Measurements from ENCODE around the gene HOXD1.

HOXD1 gene

GRCh38 chr2:176187899-176188773, at the start of gene HOXD1:
TSS of gene HOXD1 (plus strand) at chr2:176188668. CDS start at chr2:176188802, 134 bp downstream.
- no peak for DNase-seq (ENCODE audit: low read depth, low spot score)
- H3K27ac ChIP-seq: no peak within 1 kb of the TSS

DNA sequence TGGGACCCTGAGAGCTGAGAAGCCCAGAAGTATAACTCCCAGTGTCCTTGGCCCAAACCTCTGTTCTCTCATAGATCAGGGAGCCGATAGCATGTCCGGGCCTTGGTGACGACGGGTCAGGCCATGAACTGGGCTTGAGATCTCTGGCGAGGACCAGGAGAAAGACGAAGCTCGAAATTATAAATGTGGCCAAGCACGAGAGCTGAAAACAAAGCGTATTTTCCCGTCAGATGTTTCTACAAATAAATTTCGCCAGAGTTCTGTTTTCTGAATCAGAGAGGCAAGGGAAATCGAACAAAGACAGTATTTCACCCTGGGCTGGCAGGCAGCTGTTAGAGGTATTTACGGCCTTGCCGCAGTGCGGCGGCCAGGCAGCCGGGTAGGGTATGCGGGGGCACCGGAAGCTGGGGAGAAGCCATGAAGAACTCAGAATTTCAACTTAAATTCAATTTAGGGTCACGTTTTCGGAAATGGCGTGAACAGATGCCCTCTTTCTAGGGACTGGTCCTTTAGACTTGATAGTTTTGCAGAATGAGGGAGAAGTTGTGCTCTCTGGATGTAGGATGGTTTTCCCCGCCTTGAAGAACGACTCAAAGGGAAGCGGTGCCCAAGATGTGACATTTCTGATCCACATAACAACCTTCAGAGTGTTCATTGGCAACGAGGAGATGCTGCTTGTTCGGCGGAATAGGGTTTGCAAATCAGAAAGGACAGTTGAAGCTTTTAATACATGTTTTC, 49.4 kb upstream of the HOXD1 start:
- no peak overlapping the region for H3K27ac ChIP-seq
- no peak for DNase-seq (ENCODE audit: low read depth, low spot score)

GRCh38 chr2:176139661-176140512, 48.6 kb upstream of the HOXD1 start:
- no peak overlapping the region for H3K27ac ChIP-seq
- DNase-seq (ENCODE audit: low read depth, low spot score): no peak

DNA sequence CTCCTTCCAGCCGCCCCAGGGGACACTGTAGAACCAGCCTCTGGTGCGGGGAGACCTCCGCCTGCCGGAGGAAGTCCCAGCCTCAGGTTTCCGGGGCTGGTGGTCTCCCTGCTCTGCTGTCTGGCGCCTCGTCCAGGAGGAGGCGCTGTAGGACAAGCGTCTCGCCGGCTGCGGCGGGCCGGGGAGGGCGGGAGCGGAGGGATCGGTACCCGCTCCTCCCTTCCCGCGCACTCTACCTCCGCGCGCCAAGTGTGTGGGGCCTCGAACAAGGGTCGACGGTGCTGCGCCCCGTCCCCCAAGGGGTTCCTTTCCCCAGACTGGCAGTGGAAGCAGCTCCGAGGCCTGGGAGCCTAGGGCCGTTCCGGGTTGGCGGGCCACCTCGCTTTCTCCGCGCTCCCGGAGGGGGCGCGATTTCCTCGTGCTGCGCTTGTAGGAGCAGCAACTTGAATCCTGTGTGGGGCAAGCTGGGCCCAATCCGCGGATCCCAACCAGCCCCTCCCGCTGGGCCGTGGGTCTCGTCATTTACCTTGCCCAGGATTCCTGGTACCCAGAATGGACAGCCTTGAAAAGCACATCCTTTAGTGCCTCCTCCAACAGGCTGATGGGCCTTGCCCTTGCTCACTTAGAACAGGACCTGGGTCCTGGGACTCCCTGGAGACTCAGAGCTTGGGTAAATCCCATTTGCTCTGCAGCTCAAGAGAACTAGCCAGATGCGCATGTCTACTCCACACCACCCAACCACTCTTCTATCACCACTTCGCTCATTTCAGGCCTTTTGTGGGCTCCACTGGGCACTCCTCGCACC, 47.8 kb upstream of the HOXD1 start:
- H3K27ac ChIP-seq: no peak overlapping the region
- DNase-seq (ENCODE audit: low read depth, low spot score): no peak

DNA sequence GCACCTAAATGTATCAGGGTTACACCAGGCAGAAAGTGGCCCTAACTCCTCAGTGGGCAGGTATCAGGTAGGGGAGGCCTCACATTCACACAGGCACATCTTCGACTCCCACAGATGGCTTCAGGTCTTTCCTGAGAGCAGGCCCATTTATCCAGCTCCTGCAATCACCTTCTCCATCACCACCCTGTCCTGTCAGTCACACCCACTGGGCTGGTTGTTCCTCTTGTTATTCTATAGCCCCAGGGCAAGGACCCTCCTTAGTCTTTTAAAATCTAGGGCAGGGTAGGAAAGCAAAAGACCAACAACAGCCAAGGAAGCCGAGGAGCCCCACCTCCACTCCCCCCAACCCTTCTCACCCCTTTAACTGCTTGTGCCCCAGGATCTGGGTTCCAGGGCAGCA, 46.2 kb upstream of the HOXD1 start:
- no peak overlapping the region for H3K27ac ChIP-seq
- no peak for DNase-seq (ENCODE audit: low read depth, low spot score)

DNA sequence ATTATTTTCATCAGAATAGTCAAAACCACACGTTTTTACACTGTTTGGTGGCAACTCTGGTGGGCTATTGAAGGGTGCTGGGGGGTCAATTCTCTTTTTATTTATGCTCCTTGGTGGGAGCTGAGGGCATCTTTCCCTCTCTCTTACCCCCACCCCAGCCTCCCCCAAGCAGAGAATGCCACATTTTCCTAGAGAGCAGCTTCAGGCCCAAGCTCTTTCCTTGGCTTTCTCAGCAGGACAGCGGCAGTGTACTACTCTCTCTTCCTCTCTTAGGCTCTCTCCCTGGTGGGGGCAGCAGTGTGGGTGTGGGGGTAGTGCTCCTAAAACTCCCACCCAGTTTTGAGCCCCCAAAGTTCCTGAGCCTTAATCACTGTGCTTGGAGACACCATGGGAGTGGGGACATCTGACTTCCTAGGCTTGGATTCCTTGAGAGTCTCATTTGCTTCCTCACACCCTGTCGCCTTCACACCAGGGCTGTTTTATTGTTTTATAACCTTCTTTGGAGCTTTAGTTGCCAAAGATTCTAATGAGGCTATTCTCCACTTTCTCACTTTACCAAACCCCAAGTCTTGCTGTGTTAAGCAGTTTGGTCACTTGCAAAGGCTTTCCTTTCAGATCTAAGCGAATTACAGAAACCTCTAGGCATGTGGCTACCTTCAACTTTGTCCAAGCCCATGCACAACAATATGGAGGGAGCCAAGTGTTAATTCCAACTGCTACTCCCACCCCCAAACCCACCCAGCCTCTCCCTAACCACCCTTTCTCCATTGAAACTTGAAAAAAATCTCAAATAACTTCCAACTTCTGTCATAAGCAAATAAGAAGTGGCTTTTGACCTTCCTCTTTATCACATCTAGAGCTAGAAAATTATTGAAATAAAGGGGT, 43.1 kb upstream of the HOXD1 start:
- no peak for DNase-seq (ENCODE audit: low read depth, low spot score)
- H3K27ac ChIP-seq: no peak overlapping the region

GRCh38 chr2:176146101-176146500, 42.4 kb upstream of the HOXD1 start:
- H3K27ac ChIP-seq: no peak overlapping the region
- DNase-seq (ENCODE audit: low read depth, low spot score): no peak

- DNase-seq (ENCODE audit: low read depth, low spot score): no peak
- H3K27ac ChIP-seq: no peak overlapping the region
Observed at GRCh38 chr2:176146645-176147044, 41.8 kb upstream of the HOXD1 start.

- no peak overlapping the region for H3K27ac ChIP-seq
- DNase-seq (ENCODE audit: low read depth, low spot score): no peak
Observed at GRCh38 chr2:176147210-176147799, 41.2 kb upstream of the HOXD1 start.

DNA sequence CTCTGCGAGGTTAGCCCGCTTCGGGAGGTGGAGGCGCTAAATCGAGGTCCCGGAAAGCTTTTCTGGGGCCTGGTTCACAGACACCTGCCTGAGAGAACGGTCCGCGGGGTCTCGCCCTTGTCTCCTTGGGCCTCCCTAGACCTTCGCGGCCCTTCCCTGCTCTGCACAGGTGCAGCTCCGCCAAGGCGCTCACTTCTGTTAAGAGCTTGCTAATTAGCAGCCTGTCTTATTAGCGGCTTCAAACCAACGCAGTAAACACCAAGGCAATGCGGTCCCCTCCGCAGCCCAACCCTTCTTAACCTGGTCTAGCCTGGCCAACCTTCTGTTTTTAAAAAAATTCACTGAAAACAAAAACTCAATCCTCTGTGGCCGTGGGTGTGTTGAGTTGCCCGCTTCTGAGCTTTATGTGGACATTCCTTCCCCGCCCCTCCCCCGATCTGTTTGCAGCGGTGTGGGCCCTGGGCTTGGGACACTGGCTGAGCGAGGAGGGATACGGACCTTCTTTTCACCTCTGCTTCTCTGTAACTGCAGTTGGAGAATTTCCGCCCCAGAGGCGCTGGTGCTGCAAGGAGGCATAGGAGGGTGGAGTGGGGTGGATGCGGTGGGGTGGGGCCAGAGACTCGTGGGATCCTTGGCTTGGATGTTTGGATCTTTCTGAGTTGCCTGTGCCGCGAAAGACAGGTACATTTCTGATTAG, 40.5 kb upstream of the HOXD1 start:
- H3K27ac ChIP-seq: no peak overlapping the region
- no peak for DNase-seq (ENCODE audit: low read depth, low spot score)

DNA sequence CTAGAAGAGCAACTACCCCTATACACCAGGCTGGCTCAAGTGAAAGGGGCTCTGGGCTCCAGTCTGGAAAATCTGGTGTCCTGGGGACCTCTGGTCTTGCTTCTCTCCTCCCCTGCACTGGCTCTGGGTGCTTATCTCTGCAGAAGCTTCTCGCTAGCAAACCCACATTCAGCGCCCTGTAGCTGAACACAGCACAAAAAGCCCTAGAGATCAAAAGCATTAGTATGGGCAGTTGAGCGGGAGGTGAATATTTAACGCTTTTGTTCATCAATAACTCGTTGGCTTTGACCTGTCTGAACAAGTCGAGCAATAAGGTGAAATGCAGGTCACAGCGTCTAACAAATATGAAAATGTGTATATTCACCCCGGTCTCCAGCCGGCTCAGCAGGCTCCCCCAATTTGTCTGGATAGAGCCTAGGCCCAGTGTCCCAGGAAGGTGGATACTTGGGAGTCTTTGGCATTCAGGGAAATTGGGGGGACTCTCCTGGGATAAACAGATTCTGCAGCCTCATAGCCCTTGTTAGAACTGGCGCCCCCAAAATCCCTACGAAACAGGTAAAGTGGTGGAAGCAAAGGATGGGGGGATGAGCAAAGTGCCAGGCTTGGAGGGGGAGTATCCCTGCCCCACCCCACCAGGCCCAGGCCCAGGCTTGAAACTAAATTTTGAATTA, 39.6 kb upstream of the HOXD1 start:
- DNase-seq (ENCODE audit: low read depth, low spot score): no peak
- H3K27ac ChIP-seq: no peak overlapping the region

DNA sequence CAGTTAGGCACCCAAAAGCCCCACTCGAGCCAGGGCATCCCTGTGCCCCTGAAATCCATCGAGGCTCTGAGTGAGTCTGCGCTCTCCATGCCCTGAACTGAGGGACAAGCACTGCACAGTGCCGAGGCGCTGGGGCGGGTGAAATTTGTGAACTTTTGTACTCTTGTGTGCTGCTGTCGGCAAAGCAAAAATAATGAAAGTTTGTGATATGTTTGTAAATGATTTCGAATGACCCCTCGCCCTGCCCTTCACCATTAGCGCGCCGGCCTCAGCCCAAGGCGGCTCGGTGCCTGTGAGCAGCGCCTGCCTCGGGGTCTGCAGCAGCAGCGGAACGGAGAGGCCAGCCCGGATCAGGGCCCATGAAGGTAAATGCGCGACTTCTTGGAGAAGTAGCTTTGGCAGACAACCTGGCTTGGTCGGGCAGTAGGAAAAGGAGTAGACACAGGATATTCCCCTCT, 39.0 kb upstream of the HOXD1 start:
- DNase-seq (ENCODE audit: low read depth, low spot score): no peak

DNA sequence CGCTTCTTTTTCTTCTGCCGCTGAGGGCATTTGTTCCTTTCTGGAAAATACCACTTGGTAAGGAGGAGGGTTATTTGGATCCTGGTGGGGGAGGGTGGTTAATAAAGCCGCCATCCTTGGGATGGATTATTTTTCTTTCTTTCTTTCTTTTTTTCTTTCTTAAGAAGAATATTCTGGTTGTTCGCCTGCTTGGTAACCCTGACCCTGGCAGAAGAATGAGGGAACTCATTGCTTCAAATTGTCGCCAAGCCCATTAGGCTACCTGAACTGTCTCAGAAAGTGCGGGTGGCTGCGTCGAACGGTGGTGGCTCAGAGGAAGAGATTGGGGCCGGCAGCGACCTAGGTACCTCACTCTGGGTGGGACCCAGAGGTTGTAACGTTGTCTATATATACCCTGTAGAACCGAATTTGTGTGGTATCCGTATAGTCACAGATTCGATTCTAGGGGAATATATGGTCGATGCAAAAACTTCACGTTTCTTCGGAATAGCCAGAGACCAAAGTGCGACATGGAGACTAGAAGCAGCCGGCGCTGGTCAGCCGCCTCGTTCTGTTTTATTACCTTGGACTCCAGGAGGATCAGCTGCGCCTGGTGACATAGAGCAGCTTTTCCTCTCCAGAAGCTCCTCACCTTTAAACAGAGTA, 38.4 kb upstream of the HOXD1 start:
- no peak for DNase-seq (ENCODE audit: low read depth, low spot score)
- no peak overlapping the region for H3K27ac ChIP-seq

More for the DNA sequence above, 39.0 kb upstream of the HOXD1 start:
- H3K27ac ChIP-seq: no peak overlapping the region

DNA sequence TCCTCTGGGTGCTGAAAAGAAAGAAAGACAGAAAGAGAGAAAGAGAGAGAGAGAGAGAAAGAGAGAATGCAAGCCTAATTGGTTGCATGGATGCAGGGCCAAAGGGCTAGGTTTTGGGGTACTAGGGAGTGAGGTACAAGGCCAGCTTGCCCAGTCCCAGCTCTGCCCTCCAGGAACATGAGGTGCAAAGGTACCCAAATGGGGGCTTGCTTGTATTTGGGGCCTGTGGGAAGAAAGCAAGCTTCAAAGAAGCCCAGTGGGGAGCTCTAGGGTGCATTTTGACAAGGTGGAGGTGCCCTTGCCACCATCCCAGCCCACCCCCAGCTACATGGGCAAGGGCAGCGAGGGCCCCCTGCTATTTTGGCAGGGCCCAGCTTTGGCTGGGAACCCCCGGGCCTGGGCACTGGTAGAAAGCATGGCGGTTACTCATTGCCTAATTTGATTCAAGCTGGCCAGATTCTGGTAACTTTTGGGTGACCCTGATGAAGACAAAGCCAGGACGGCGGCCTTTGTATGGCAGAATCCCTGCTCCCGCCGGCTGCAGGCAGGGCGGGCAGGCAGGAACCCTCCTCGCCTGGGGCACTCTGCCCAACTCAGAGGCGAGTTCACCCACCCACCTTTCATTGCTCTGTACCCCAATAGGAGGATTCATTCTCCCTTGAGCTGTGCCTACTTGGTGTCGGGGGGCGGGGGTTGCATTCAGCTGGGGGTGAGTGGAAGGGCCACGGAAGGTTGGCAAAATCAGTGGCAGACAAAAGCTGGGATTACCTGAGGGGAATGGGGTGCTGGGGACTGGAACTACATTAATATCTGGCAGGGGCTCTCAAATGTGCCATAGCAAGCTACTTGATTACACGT, 37.7 kb upstream of the HOXD1 start:
- no peak overlapping the region for H3K27ac ChIP-seq
- no peak for DNase-seq (ENCODE audit: low read depth, low spot score)

GRCh38 chr2:176151442-176152287, 36.8 kb upstream of the HOXD1 start, which contains the start of gene HOXD4:
TSS of gene HOXD4 (plus strand) at chr2:176151550. CDS start at chr2:176151634, 84 bp downstream.
- H3K27ac ChIP-seq: no peak within 1 kb of the TSS
- no peak for DNase-seq (ENCODE audit: low read depth, low spot score)
